NCI-H128 (cell line): ENCODE data around the gene CLEC6A.
"Not testable (repeated sequence)": the region's sequence is repeated elsewhere in the genome, so short reads cannot be mapped to it uniquely, and the experiment has no call there.

Experiments
- DNase-seq: peaks from one replicate; lab custom pipeline; 2025; ENCODE audit not compliant: unreplicated experiment; lab: John Stamatoyannopoulos, UW

CLEC6A gene

GRCh38 chr12:8455727-8456360 is at the start of gene CLEC6A:
Gene CLEC6A, plus strand, starts transcription at chr12:8455962. Its CDS starts 150 bp downstream, at chr12:8456112.
- no peak for DNase-seq

- not testable (repeated sequence) for DNase-seq
Observed at GRCh38 chr12:8419576-8419975, 36.2 kb upstream of the CLEC6A start.

- no peak for DNase-seq
Observed at GRCh38 chr12:8420506-8420905, 35.3 kb upstream of the CLEC6A start.

GRCh38 chr12:8444536-8445278 is 11.1 kb upstream of the CLEC6A start:
- DNase-seq = not testable (repeated sequence)

- DNase-seq = no peak
Observed at GRCh38 chr12:8445731-8446130, 10.0 kb upstream of the CLEC6A start.

GRCh38 chr12:8446642-8447547 is 8.9 kb upstream of the CLEC6A start:
- no peak for DNase-seq

- DNase-seq = no peak
Observed at GRCh38 chr12:8449355-8449859, 6.4 kb upstream of the CLEC6A start.

GRCh38 chr12:8452036-8452435 is 3.7 kb upstream of the CLEC6A start:
- no peak for DNase-seq

GRCh38 chr12:8453021-8453513 is 2.7 kb upstream of the CLEC6A start:
- DNase-seq = no peak

DNA sequence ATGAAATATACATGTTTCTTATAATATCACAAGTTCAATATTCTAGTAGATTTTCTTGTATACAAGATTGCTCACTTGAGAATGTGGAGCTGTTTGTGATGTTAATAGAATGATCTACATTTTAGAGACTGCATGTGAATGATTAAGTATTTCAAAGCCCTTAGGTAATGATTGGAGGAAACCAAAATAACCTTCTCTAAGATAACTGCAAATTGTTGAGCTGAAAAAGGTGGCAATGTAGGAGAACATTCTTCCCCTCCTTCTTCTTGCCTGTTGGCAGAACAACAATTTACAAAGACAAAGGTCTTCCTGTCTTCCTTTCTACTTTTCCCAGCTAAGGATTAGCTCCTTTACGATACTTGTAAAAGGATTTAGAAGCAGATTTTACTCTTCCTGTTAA is 2.0 kb upstream of the CLEC6A start:
- DNase-seq = no peak

DNA sequence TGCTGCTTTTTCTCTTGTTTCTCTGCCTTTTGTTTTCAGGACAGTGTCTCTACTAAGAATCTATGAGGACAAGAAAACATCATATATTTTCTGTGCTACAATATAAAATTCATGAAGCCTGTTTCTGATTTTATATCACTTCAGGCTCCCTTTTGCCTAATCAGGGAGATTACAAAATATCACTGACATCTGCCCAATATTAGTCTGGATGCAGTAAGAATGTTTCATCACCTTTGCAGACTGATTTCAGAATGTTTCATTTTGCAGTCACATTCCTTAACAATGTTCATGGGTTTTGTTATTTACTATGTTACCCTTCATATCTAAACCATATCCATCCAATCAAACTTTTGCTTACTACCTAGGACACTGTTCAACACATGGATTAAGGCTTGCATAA is 491 bp upstream of the CLEC6A start:
- DNase-seq = no peak

DNA sequence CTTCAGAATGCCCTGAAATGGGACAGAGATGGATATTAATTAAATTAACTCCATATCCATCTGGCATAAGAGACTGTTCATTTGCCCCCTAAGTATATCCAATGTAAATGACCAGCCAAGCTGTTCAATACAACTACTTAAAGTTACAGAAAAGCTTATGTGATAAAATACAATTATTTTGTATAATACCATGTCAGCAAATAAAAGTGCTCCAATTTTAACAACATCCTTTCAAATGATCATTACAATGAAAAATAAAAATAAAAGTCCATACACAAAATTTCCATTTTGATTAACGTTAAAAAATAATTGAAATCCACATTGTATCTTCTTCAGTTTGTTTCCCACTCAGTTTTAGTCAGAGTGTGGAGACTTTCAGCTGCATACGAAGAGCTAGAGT is 5.7 kb downstream of the CLEC6A start:
- DNase-seq = no peak

GRCh38 chr12:8465301-8465996 is 9.7 kb downstream of the CLEC6A start:
- no peak for DNase-seq

GRCh38 chr12:8466241-8466640 is 10.5 kb downstream of the CLEC6A start:
- no peak for DNase-seq

DNA sequence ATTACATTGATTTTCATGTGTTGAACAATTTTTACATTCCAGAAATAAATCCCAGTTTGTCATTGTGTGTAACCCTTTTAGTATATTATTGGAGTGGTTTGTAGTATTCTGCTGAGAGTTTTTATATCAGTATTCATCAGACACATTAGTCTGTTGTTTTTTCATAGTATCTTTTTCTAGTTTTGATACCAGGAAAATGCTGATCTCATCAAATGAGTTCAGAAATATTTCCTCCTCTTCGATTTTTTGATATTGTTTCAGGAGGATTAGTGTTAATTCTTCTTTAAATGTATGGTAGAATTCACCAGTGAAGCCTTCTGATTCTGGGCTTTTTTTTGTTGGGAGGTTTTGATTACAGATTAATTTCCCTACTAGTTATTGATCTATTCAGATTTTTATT is 15.3 kb downstream of the CLEC6A start:
- DNase-seq = no peak

DNA sequence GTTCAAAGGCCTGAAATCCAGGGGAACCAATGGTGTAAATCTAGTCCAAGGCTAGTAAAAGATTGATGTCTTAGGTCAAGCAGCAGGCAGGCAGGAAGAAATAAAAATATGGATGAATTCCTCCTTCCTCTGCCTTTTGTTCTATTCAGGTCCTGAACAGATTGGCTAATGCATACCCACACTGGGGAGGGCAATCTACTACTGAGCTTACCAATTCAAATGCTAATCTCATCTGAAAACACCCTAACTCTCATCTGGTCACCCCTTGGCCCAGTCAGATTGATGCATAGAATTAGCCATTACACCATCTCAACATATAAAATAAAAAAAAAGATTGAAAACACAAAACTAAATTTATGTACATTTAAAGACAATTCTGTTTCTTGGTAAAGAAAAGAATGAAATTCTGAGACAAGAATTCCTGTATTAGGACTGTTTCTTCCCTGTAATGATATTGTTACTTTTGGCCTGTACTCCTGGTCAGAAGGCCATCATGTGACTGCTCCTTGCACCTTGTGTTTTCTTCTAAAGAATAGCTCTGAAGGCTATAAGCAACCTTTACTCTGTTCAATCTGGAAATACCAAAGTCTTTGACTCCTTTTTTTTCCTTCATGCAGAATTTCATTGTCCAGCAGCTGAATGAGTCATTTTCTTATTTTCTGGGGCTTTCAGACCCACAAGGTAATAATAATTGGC is 19.9 kb downstream of the CLEC6A start:
- DNase-seq = no peak

DNA sequence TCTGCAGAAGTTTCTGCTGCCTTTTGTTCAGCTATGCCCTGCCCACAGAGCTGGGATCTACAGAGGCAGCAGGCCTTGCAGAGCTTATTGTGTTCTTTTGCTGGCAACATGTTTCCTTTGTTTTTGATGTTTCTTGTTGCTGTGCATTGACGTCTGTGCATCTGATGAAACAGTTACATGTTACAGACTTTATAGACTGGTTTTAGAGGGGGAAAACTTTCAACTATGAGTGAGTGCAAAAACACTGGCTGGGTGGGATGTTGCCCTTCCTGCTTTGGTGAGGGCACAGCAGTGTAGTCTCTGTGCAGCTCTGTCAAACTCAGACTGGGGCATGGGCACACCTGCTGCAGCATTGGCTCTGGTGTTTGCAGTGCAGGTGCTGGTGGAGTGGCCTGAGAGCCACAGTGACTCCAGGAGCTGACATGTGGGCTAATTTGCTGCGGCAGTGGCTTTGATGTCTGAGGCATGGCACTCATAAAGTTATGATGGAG is 26.9 kb downstream of the CLEC6A start:
- no peak for DNase-seq

- no peak for DNase-seq
Observed at GRCh38 chr12:8483079-8483478, 27.3 kb downstream of the CLEC6A start.

- no peak for DNase-seq
Observed at GRCh38 chr12:8491646-8492530, 36.1 kb downstream of the CLEC6A start.
